ENCODE results near the gene CCDC110. TPM values are rescaled to one million over a fixed set of nuclear protein-coding genes. Genes with fewer than 3 reads are reported as not detected.

CCDC110 gene
- total RNA-seq, 1 experiment from 2014 or later = 2.1 TPM

DNA sequence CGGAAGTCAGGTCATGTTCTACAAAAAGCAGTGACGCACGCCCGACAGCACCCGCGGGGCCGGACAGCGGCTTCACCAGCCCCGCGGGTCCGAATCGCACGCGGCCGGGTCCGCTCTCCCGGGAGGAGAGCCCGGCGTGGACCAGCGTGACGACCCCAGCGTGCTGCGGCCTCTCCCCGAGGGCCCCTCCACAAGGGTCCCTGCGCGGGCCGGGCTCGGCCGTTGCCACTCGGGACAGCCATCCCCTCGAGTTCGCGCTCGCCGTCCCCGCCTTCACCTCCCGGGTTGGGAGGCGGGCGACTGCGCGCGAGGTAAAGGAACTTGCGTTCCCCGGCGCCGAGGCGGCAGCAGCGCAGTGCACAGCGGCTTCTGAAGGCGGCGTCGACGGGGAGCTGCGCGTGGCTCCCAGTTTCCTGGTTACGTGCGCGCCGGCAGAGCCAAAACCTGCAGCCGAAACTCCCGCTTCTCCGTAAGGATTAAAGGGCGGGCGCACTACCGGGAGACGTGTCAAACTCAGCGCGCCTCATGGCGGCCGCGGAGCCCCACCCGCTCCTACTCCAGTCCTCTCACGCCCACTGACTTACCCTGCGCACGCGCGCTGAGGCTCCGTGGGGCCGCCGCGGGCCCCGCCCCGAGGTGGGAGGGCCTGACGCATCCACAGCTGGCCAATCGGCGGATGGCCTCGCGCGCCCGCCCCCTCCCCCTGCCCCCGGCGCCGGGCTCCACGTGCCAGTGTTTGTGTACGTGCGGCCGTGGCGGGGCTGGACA is 75.4 kb downstream of the CCDC110 start (continued):
- TF ChIP-seq, protein P1, sequence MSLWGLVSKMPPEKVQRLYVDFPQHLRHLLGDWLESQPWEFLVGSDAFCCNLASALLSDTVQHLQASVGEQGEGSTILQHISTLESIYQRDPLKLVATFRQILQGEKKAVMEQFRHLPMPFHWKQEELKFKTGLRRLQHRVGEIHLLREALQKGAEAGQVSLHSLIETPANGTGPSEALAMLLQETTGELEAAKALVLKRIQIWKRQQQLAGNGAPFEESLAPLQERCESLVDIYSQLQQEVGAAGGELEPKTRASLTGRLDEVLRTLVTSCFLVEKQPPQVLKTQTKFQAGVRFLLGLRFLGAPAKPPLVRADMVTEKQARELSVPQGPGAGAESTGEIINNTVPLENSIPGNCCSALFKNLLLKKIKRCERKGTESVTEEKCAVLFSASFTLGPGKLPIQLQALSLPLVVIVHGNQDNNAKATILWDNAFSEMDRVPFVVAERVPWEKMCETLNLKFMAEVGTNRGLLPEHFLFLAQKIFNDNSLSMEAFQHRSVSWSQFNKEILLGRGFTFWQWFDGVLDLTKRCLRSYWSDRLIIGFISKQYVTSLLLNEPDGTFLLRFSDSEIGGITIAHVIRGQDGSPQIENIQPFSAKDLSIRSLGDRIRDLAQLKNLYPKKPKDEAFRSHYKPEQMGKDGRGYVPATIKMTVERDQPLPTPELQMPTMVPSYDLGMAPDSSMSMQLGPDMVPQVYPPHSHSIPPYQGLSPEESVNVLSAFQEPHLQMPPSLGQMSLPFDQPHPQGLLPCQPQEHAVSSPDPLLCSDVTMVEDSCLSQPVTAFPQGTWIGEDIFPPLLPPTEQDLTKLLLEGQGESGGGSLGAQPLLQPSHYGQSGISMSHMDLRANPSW (CRISPR knock-in tag; conservative IDR thresholded peaks at IDR 0.05; ENCODE audit: low read depth) = no peak

DNA sequence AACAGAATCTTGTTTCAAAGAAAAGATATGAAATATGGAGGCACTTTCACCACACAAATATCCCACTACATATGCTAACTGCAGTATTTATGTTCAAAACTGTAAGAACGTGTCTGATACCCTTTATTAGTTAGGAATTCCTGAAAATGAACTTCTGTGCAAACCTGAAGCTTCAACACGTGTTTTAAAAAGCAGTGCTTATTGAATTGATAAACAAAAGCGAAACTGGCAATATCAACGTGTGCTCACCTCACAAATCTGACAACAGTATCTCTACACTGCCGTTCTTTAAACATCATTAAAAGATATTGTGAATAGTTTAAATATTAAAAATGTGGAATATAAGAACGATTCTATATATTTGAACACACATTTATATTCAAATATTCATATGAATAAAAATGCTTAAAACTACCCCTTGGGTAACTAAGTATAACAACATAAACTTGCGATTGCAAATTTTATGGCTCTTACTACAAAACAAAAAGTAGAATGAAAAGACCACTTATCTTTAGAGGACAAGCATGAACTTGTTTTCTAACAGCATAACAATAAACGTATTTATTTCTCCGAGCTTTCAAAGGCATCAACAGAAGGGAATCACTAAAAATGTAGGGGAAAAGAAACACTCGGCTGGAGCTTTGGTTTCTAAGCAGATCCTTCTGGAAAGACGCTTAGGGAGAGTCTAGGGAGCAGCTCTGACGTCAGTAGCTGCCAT is 76.1 kb downstream of the CCDC110 start, which contains the start of gene LRP2BP:
TSS of gene LRP2BP (minus strand) at position 687 of the 718 bp plus-strand sequence. CDS start 17,738 bp downstream, outside the sequence.
- Mint-ChIP-seq H3K4me3 (peak within 1 kb of the TSS; percentile 78), H3K27ac (peak within 1 kb of the TSS; percentile 93), H3K27me3 (ENCODE audit: low read depth) (no peaks in the 10 kb centered on the region), H3K4me1 (peaks cover 22% of the 10 kb centered on the region), H3K9me3 (peaks cover 9% of the 10 kb centered on the region), H3K36me3 (peaks cover 27% of the 10 kb centered on the region)
- no peak for ATAC-seq
- no peak for DNase-seq (ENCODE audit: low spot score)
- ChIA-PET CTCF (interaction anchor here (1.7 to 1.9 kb wide), 2 partner anchors 31 to 642 kb away, joined by 7 to 11 read pairs; partner anchors contain the start of gene UFSP2), POLR2A (interaction anchor here (0.7 to 1.2 kb wide), 2 partner anchors 31 to 309 kb away, joined by 3 read pairs; partner anchors contain the start of gene UFSP2)
- TF ChIP-seq NFE2L1 (CRISPR knock-in tag; IDR thresholded peaks at IDR 0.05) (no peak), ETV6 (CRISPR knock-in tag; IDR thresholded peaks at IDR 0.05) (no peak), SMAD3 (CRISPR knock-in tag; IDR thresholded peaks at IDR 0.05; ENCODE audit: borderline replicate concordance) (no peak), HMGA2 (CRISPR knock-in tag; IDR thresholded peaks at IDR 0.05) (no peak), ZNF416 (CRISPR knock-in tag; IDR thresholded peaks at IDR 0.05) (no peak), GRHL2 (CRISPR knock-in tag; IDR thresholded peaks at IDR 0.05; ENCODE audit: insufficient replicate concordance, severe bottlenecking) (no peak), CREB1 (CRISPR knock-in tag; IDR thresholded peaks at IDR 0.05) (no peak), ZBTB21 (CRISPR knock-in tag; IDR thresholded peaks at IDR 0.05; ENCODE audit: borderline replicate concordance) (no peak), ZNF232 (CRISPR knock-in tag; IDR thresholded peaks at IDR 0.05) (no peak), KAT7 (CRISPR knock-in tag; IDR thresholded peaks at IDR 0.05; ENCODE audit: borderline replicate concordance) (no peak), SOX15 (CRISPR knock-in tag; IDR thresholded peaks at IDR 0.05) (no peak)
- TF ChIP-seq, protein P2, sequence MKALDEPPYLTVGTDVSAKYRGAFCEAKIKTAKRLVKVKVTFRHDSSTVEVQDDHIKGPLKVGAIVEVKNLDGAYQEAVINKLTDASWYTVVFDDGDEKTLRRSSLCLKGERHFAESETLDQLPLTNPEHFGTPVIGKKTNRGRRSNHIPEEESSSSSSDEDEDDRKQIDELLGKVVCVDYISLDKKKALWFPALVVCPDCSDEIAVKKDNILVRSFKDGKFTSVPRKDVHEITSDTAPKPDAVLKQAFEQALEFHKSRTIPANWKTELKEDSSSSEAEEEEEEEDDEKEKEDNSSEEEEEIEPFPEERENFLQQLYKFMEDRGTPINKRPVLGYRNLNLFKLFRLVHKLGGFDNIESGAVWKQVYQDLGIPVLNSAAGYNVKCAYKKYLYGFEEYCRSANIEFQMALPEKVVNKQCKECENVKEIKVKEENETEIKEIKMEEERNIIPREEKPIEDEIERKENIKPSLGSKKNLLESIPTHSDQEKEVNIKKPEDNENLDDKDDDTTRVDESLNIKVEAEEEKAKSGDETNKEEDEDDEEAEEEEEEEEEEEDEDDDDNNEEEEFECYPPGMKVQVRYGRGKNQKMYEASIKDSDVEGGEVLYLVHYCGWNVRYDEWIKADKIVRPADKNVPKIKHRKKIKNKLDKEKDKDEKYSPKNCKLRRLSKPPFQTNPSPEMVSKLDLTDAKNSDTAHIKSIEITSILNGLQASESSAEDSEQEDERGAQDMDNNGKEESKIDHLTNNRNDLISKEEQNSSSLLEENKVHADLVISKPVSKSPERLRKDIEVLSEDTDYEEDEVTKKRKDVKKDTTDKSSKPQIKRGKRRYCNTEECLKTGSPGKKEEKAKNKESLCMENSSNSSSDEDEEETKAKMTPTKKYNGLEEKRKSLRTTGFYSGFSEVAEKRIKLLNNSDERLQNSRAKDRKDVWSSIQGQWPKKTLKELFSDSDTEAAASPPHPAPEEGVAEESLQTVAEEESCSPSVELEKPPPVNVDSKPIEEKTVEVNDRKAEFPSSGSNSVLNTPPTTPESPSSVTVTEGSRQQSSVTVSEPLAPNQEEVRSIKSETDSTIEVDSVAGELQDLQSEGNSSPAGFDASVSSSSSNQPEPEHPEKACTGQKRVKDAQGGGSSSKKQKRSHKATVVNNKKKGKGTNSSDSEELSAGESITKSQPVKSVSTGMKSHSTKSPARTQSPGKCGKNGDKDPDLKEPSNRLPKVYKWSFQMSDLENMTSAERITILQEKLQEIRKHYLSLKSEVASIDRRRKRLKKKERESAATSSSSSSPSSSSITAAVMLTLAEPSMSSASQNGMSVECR (CRISPR knock-in tag; IDR thresholded peaks at IDR 0.05; ENCODE audit: borderline replicate concordance) = no peak
- TF ChIP-seq, protein P1 (CRISPR knock-in tag; conservative IDR thresholded peaks at IDR 0.05; ENCODE audit: low read depth) = no peak
- TF ChIP-seq, protein P3, sequence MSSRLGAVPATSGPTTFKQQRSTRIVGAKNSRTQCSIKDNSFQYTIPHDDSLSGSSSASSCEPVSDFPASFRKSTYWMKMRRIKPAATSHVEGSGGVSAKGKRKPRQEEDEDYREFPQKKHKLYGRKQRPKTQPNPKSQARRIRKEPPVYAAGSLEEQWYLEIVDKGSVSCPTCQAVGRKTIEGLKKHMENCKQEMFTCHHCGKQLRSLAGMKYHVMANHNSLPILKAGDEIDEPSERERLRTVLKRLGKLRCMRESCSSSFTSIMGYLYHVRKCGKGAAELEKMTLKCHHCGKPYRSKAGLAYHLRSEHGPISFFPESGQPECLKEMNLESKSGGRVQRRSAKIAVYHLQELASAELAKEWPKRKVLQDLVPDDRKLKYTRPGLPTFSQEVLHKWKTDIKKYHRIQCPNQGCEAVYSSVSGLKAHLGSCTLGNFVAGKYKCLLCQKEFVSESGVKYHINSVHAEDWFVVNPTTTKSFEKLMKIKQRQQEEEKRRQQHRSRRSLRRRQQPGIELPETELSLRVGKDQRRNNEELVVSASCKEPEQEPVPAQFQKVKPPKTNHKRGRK (CRISPR knock-in tag; IDR thresholded peaks at IDR 0.05; ENCODE audit: borderline replicate concordance) = no peak
- TF ChIP-seq, protein P4, sequence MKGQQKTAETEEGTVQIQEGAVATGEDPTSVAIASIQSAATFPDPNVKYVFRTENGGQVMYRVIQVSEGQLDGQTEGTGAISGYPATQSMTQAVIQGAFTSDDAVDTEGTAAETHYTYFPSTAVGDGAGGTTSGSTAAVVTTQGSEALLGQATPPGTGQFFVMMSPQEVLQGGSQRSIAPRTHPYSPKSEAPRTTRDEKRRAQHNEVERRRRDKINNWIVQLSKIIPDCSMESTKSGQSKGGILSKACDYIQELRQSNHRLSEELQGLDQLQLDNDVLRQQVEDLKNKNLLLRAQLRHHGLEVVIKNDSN (CRISPR knock-in tag; IDR thresholded peaks at IDR 0.05) = no peak
- TF ChIP-seq, protein P5, sequence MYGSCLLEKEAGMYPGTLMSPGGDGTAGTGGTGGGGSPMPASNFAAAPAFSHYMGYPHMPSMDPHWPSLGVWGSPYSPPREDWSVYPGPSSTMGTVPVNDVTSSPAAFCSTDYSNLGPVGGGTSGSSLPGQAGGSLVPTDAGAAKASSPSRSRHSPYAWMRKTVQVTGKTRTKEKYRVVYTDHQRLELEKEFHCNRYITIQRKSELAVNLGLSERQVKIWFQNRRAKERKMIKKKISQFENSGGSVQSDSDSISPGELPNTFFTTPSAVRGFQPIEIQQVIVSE (CRISPR knock-in tag; IDR thresholded peaks at IDR 0.05; ENCODE audit: borderline replicate concordance) = no peak
- TF ChIP-seq, protein P6, sequence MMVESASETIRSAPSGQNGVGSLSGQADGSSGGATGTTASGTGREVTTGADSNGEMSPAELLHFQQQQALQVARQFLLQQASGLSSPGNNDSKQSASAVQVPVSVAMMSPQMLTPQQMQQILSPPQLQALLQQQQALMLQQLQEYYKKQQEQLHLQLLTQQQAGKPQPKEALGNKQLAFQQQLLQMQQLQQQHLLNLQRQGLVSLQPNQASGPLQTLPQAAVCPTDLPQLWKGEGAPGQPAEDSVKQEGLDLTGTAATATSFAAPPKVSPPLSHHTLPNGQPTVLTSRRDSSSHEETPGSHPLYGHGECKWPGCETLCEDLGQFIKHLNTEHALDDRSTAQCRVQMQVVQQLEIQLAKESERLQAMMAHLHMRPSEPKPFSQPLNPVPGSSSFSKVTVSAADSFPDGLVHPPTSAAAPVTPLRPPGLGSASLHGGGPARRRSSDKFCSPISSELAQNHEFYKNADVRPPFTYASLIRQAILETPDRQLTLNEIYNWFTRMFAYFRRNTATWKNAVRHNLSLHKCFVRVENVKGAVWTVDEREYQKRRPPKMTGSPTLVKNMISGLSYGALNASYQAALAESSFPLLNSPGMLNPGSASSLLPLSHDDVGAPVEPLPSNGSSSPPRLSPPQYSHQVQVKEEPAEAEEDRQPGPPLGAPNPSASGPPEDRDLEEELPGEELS (CRISPR knock-in tag; IDR thresholded peaks at IDR 0.05) = no peak
